HepG2 (cell line): Measurements from ENCODE around the gene AFAP1.

Experiments used
- SALL1 ChIP-seq: sonication (generic); formaldehyde crosslinking; IDR thresholded peaks from 2 replicates; pipeline ENCODE4 v1.8.0; 2022; ENCODE audit warnings: mild to moderate bottlenecking, missing genetic modification reagents
- TAF1 ChIP-seq: sonication (generic); formaldehyde crosslinking; IDR thresholded peaks from 2 replicates; pipeline ENCODE4 v1.4.0; 2020; ENCODE audit warnings: missing genetic modification reagents
- U2AF1 ChIP-seq: fragments of 200-400 bp; formaldehyde crosslinking; optimal IDR thresholded peaks from 2 replicates; pipeline ENCODE3; 2017; ENCODE audit warnings: mild to moderate bottlenecking, low read depth, low read length
- TF ChIP-seq, protein P1 (sequence below): sonication (generic); formaldehyde crosslinking; IDR thresholded peaks from 2 replicates; pipeline ENCODE4 v1.4.0; 2020; ENCODE audit warnings: missing genetic modification reagents, borderline replicate concordance

DNA sequence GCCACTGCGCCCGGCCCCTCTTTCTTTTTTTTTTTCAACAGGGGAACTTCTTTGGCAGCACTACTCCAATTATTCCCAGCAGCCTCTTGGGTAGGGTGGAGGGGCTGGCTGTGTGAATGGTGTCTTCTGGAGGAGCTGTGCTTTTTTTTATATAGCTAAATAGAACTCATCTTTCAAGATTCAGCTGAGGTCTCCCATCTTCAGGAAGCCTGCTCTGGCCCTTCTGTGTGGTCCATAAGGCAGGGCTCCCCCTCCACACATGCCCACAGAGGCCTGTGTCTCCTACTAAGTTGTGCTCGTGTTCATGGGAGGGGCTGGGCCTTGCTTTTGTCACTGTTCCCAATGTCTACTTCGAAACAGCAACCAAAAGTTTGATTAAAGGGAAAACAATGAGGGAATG, 116.8 kb downstream of the AFAP1 start:
- no peak for TF ChIP-seq U2AF1
- no peak for TF ChIP-seq SALL1
- TF ChIP-seq, protein P1, sequence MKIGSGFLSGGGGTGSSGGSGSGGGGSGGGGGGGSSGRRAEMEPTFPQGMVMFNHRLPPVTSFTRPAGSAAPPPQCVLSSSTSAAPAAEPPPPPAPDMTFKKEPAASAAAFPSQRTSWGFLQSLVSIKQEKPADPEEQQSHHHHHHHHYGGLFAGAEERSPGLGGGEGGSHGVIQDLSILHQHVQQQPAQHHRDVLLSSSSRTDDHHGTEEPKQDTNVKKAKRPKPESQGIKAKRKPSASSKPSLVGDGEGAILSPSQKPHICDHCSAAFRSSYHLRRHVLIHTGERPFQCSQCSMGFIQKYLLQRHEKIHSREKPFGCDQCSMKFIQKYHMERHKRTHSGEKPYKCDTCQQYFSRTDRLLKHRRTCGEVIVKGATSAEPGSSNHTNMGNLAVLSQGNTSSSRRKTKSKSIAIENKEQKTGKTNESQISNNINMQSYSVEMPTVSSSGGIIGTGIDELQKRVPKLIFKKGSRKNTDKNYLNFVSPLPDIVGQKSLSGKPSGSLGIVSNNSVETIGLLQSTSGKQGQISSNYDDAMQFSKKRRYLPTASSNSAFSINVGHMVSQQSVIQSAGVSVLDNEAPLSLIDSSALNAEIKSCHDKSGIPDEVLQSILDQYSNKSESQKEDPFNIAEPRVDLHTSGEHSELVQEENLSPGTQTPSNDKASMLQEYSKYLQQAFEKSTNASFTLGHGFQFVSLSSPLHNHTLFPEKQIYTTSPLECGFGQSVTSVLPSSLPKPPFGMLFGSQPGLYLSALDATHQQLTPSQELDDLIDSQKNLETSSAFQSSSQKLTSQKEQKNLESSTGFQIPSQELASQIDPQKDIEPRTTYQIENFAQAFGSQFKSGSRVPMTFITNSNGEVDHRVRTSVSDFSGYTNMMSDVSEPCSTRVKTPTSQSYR (CRISPR knock-in tag) = no peak
- TF ChIP-seq TAF1 = no peak
